GM19193 (cell line): Measurements from ENCODE around the gene IL7R.

Experiments
- POLR2A ChIP-seq: IDR thresholded peaks from 4 replicates; pipeline ENCODE4 v1.6.1; 2011; ENCODE audit not compliant: insufficient read depth, insufficient read length; ENCODE audit errors: extremely low read depth

Gene IL7R

DNA sequence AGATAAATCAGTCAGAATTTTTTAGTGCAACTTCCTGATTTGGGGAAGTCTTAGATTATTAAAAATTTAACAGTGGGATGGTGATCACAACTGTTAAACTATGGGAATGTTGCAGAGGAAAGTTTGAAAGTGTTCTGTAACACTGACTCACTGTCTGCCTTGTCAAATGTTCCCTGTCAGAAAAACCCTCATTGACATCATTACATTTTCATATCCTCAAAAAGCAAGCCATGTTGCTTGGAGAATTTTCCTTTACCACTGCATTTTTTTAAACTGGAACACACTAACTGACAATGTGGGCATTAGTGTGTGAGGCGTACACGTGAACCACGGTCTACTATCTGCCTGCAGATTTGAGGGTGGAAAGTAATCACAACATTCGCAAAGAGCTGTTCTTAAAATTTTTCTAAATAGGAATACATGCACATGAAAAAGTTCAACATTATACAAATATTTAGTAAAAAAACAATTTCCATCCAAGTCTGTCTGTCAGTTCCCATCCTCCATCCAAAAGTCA, 28.6 kb upstream of the IL7R start:
- no peak for TF ChIP-seq POLR2A

DNA sequence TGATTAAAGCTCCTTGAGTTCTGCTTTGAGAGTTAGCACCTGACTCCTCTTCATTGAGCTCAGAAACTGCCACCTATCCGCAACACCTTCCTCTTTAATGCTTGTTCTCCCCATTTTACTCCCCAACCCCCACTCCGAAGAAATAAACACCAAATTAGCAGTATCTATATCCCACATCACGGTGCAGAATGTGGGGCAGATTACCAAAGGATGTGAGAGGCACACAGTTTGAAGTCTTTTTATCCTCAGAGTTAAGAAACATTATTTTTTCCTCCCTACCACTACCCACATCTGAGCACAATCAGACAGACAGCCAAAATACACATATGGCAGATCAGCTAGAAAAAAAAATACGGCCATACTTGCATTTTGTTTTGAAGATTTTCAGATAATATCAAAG, 26.1 kb upstream of the IL7R start:
- TF ChIP-seq POLR2A: no peak

DNA sequence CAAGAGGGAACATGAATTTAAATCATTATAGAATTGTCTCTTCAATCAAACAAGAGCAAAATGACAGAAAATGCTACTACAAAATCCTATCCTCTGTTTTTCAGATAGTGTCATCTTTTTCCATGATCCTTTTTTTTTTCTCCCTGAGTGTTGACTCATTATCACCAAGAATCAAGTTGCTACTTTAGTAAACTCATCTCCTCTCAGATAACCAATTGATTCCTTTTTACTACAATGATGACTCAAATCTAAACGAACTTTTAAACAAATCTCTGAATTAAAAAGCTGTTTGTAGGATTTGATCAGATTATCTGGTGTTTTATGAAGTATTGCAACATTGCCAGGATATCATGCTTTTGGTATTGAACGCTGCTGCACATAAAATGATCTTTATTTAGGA, 23.9 kb upstream of the IL7R start:
- TF ChIP-seq POLR2A: no peak

DNA sequence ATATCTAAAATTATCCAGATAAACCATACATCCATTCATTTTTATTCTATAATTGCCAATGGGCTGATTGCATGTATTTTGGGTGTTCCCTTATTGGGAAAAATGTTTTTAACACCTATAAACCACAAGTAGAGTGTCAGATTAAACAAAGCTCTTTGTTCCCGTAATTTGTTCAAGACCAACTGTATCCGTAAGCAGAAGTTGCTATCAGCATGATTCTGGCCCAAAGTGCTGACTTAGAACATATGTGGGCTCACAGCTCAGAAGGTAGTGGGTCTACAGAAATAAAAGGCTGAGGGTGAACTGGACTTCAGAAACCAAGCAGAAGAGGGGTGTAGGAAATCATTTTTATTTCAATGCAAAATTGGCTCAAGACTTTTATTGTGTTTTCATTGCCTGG, 23.5 kb upstream of the IL7R start:
- no peak for TF ChIP-seq POLR2A

DNA sequence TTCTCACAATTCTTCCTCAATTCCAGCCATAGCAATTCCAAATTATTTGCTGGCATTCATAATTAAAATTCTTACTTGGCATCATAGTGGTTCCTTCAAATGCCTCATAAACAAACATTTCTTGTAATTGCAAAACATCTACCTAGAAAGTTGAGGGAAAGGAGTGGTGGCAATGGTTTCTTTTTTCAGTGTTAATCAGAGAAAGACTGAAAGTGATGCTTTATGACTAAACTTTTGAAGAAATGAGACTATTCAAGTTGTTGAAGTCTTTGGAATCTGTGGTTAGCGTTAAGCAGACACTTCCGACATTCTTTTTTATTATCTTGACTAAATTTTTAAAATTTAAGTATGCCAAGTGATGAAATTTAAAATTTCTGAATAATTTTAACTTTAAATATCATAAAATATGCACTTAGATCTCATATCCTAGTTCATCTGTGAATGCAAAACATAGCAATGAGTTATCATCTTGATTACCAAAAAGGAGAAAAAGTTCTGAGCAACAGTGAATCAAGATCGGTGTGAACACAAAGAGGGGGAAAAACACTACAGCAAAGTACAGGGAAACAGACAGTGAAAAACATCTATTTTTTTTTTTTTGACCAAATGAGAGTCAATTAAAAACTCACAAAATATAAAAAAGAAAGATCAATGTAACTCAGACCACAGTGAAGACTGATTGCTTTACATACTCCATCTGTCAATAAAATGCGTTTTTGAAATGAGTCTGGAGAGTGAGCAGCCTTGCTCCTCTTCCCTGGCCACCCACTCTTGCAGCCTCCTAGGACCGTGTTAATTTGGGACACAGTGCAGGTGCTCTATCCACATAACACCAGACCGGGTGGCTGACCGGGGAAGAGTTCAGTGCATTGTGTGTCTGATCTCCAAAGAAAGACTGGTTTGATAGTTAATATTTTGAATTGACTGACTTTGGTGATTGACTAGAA, 20.6 kb upstream of the IL7R start:
- TF ChIP-seq POLR2A: no peak

DNA sequence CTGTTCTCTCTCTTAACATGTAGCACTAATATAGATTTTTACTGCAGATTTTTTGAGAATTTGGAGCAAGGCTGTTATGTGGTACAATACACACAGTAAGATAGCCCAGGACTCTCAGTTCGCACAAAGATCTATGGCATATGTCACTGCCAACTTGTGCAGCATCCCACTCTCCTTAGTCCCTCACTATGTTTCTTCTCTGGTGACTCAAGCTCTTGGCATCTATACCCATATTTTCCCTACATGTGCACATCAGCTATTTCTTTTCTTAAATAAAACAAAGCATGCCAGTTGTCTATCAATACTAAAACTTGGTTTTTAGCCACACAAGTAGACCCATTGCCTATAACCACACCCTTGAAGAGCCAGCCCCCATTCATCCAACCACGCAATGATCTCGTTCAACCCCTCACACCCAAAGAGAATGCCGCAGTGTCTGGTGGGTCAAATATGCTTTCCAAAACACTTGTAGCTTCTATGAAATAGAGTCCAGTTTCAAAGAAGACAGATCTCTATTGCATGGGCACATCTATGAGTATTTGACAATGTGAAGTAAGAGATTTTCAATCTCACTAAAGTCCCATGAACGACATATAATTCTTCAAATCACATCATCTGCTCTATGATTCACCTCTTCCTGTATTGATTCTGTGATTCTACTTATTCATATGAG, 18.2 kb upstream of the IL7R start:
- TF ChIP-seq POLR2A: no peak

DNA sequence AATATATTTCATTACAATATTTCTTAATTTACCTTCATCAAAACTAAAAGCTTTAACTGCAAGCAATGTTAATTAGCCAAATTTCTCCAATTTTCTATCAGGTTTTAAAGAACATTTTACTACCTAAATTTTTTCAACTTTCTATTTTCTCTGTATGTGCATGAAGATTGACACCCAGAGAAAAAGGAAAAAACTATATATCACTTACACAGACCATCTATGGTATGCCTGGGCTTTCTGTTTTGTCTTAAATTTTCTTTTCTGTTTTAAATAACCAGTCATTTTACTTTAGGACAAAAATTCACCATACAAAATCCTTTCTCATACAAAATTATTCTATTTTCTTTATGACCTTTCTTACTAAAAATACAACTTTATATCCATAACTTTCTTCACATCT, 13.8 kb upstream of the IL7R start:
- TF ChIP-seq POLR2A: no peak

DNA sequence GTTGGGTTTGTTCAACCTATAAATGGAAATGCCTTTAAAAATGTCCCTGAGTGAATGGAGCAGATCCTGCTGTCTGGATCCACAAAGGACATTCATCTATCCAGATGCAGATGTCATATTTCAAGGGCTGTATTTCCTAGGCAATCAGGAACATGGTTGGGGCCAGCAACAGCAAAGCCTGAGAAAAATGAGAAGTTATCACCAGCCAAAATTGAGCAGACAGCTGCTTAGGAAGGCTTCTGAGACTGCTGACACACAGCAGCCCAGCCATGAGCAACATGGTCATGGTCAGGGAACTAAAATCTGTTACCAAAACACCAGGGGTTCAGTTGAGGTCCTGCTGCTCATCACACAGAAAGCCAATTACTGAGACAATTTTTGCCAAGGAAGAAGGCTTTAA, 9.2 kb upstream of the IL7R start:
- no peak for TF ChIP-seq POLR2A

DNA sequence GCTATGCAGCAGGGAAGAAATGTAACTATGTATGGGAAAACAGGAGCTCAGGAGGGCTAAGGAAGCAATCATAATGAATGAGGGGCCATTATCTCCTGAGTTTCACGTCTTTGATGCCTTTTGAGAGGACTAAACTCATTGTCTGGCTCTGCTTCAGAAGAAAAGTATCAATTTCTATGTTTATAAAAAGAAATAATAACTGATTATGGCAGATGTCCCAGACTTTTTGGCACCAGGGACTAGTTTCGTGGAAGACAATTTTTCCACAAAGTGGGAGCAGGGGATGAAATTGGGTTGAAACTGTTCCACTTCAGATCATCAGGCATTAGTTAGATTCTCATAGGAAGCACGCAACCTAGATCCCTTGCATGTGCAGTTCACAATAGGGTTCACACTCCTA, 8.7 kb upstream of the IL7R start:
- no peak for TF ChIP-seq POLR2A

DNA sequence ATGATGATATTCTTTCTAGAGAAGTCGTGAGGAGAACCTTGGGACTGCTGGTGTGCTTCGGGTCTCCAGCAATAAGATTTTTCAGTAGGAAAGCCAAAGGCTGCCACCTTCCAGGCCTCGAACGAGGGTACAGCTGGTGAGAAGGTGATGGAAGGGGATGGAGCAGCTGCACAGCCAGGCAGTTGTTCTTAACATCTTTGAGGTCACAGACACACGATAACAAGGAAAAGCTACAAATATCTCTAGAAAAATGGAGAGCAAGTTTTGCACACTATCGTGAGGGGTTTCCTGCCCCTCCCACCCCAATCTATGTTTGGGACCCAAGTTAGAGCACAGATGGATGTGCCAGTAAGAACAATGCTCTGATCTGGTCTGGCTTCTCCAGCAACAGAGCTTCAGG, 6.8 kb upstream of the IL7R start:
- no peak for TF ChIP-seq POLR2A

DNA sequence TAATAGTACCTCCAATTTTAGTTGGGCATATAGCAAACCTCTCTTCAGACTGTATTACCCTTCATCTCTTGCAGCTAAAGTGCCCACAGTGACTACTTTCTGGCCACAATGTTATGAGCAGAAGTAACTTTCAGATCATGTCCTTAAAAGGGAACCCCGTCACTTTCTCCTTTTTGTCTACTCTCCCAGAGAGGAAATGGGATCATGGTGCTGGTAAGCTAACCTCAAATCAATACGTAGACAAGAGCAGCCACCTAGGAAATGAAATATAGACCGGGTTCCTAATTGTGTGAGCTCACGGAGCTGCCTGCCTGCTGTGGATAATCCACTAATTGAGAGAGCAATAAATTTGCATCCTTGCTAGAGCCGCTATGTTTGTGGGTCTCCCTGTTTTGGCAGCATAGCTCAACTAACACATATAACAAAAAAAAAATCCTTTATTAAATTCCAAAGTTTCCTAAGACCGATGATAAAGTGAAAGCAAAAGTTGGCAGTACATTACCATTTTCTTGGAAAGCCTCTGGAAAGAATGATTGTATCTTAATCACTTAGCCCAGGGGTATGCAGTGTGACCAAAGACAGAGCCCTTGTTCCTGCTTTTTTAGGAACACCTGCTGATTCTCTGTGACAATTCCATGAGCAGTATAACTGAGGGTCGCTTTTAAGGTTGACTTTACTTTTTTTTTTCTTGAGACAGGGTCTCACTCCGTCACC, 5.6 kb upstream of the IL7R start:
- TF ChIP-seq POLR2A: no peak

DNA sequence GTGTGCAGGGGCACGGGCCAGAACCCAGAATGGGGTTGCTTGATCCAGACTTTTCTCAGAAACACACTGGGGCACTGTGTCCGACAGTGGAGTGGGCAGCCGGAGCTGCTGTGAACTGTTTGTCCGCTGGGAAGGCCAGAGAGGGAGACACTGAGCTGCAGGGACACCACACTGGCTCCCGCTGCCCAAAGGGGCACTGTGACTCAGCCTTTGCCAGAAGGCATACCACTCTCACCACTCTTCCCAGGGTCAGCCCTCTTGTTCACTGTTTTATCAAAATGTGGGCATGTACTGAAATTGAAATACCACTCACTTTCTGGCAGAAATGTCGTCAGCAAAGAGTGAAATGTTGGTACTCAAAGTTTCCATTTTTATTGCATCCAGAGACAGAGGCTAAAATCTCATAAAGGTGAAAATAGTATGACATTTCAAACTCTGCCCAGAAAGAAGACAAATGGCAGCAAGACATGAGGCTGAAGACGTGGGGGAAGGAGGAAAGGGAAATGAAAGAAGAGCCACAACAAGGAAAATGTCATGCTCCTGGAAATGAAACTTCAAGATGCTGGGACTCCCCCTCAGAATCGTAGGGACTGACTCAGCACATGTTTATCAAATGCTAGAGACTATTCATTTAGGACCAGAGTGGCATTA, 4.5 kb upstream of the IL7R start:
- TF ChIP-seq POLR2A: no peak

DNA sequence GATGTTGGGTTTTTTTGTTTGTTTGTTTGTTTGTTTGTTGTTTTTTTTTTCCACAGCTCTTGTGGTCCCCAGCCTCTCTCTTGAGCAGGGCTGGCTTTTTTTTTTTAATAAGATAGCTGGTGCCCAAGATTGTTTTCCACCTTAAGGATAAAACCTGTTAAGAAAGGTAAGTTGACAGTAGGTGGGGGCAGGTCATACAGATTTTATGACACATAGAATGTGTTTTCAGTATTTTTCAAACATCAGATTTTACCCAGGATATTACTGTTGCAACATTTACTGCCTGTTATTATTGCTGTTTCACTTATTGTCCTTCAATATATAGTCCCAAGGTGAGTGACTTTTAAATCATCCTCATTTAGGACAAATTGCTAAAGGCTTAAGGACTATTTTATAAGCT, 3.9 kb upstream of the IL7R start:
- no peak for TF ChIP-seq POLR2A

DNA sequence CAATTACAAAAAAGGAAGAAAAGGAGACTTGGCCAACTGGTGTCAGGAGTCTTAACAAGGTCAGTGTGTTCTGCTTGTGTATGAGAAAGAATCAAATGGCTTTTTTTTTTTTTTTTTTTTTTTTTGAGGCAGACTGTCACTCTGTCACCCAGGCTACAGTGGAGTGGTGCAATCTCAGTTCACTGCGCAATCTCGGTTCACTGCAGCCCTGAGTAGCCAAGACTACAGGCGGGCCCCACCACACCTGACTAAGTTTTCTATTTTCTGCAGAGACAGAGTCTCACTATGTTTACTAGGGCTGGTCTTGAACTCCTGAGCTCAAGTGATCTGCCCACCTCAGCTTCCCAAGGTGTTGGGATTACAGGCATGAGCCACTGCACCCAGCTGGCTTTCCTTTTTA, 3.1 kb upstream of the IL7R start:
- TF ChIP-seq POLR2A: no peak

DNA sequence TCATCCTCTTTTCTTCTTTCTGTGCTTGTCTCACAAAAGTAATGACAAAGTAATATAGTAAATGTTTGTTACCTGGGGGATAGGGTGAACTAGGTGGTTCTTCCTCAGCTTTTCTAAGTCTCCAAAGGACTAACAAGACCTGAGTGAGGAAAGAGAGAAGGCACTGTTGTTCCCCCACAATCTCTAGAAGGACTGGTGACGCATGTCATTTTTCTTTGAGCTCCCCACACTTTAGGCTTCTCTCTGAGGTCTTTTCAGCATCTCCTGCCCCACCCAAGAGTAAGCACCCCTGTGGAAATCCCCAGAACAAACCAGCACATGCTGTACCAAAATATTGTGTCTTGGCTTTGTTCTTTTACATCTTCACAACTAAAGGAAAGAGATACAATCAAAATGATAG, 2.4 kb upstream of the IL7R start:
- no peak for TF ChIP-seq POLR2A
